ENCODE data around the gene RRAGA.
"Not testable (repeated sequence)": the region's sequence is repeated elsewhere in the genome, so short reads cannot be mapped to it uniquely, and the experiment has no call there.

RRAGA gene

GRCh38 chr9:19085295-19085694 is 36.1 kb downstream of the RRAGA start:
- peak; percentile 8 for DNase-seq (ENCODE audit: low read depth)

- peak; percentile 45 for DNase-seq (ENCODE audit: low read depth)
Measured at GRCh38 chr9:19087106-19088000, 38.1 kb downstream of the RRAGA start.

- DNase-seq (ENCODE audit: low read depth), result not testable (repeated sequence)
Measured at GRCh38 chr9:19097431-19097830, 48.2 kb downstream of the RRAGA start.
